Endothelial cell of umbilical vein (primary cell): Measurements from ENCODE around the gene CLEC4A. TPM values are rescaled to one million over a fixed set of nuclear protein-coding genes. Genes with fewer than 3 reads are reported as not detected.

Experiments
- BruUV-seq: library from RNA; stranded (reverse); fragments of 400-500 nt; replicated peaks from 2 replicates; lab custom pipeline; 2021; lab: Mats Ljungman, UMichigan
- CTCF ChIA-PET: fragments of 300-600, 350-600 bp; sonication (Branson Sonifier 250); formaldehyde crosslinking; loops from one replicate; lab custom pipeline; 2021; ENCODE audit warnings: antibody characterized with exemption, inconsistent platforms; lab: Charles Lee
- POLR2A ChIA-PET: fragments of 300-600, 350-600 bp; sonication (Branson Sonifier 250); formaldehyde crosslinking; loops from one replicate; lab custom pipeline; 2021; ENCODE audit warnings: antibody characterized with exemption, inconsistent platforms; lab: Charles Lee
- DNase-seq: peaks from one replicate; pipeline ENCODE4 v3.0.0-alpha.2; 2011; ENCODE audit warnings: low read depth, low spot score
- FAIRE-seq: peaks from 2 replicates; lab custom pipeline; 2011; peaks lifted over from hg19 to GRCh38; lab: Jason Lieb, UNC
- H2AFZ ChIP-seq: 2 replicates; pipeline ENCODE4 v1.6.0; 2012; ENCODE audit warnings: low read depth, low read length, control low read depth, inconsistent platforms
- H3K27ac ChIP-seq: 2 replicates; pipeline ENCODE4 v1.5.1; 2011; ENCODE audit warnings: low read depth, mild to moderate bottlenecking, control low read depth, low read length, moderate library complexity; ENCODE audit not compliant: insufficient read depth
- H3K27me3 ChIP-seq, 2 experiments: 2 replicates each; pipeline versions ENCODE4 v1.6.0 to v1.6.1; 2011; ENCODE audit warnings: low read length in 2 of 2, mixed read lengths in 1 of 2; ENCODE audit not compliant: control insufficient read depth in 2 of 2, insufficient read depth in 2 of 2
- H3K36me3 ChIP-seq, 2 experiments: 2 replicates in 1 of 2; 3 replicates in 1 of 2; pipeline ENCODE4 v1.5.1; 2011; ENCODE audit warnings: low read length in 2 of 2, mild to moderate bottlenecking in 1 of 2, moderate library complexity in 1 of 2; ENCODE audit not compliant: control insufficient read depth in 2 of 2, insufficient read depth in 2 of 2; ENCODE audit errors: extremely low read depth in 1 of 2
- H3K4me1 ChIP-seq: 3 replicates; pipeline ENCODE4 v1.5.1; 2011; ENCODE audit warnings: mild to moderate bottlenecking, low read length; ENCODE audit not compliant: control insufficient read depth, insufficient read depth; ENCODE audit errors: extremely low read depth
- H3K4me2 ChIP-seq: 2 replicates; pipeline ENCODE4 v1.6.1; 2011; ENCODE audit warnings: low read length, control low read depth, mixed read lengths; ENCODE audit not compliant: insufficient read depth
- H3K4me3 ChIP-seq, 3 experiments: fragments of 200-600 bp in 1 of 3; sonication (generic), shearing (Covaris generic) in 1 of 3; replicated peaks in 1 of 3; 2 replicates each; pipeline ENCODE4 v1.5.1; 2011 to 2016; ENCODE audit warnings: control low read depth in 3 of 3, low read length in 3 of 3, mild to moderate bottlenecking in 2 of 3, inconsistent platforms in 1 of 3, low read depth in 1 of 3, moderate library complexity in 1 of 3; ENCODE audit not compliant: insufficient read depth in 1 of 3
- H3K79me2 ChIP-seq: 2 replicates; pipeline ENCODE4 v1.6.0; 2012; ENCODE audit warnings: low read length, inconsistent platforms; ENCODE audit not compliant: control insufficient read depth, insufficient read depth
- H3K9ac ChIP-seq: replicated peaks from 2 replicates; pipeline ENCODE3; 2011; ENCODE audit warnings: low read length, control low read depth; ENCODE audit not compliant: insufficient read depth; ENCODE audit errors: extremely low read depth
- H3K9me1 ChIP-seq: replicated peaks from 3 replicates; pipeline ENCODE4 v1.6.0; 2011; ENCODE audit warnings: mild to moderate bottlenecking, low read length; ENCODE audit not compliant: control insufficient read depth, insufficient read depth; ENCODE audit errors: extremely low read depth
- H3K9me3 ChIP-seq: replicated peaks from 2 replicates; pipeline ENCODE4 v1.5.1; 2012; ENCODE audit warnings: low read length, inconsistent platforms; ENCODE audit not compliant: control insufficient read depth, insufficient read depth
- H4K20me1 ChIP-seq: replicated peaks from 2 replicates; pipeline ENCODE3; 2011; ENCODE audit warnings: mild to moderate bottlenecking, low read length; ENCODE audit not compliant: control insufficient read depth, insufficient read depth; ENCODE audit errors: extremely low read depth
- CTCF ChIP-seq, 2 donors: IDR thresholded peaks; 1 replicate in 1 of 2; 2 replicates in 1 of 2; pipeline ENCODE4 v1.5.1; 2011; ENCODE audit warnings: low read length in 2 of 2, mild to moderate bottlenecking in 2 of 2, moderate library complexity in 2 of 2, control low read depth in 1 of 2, inconsistent platforms in 1 of 2, low read depth in 1 of 2; ENCODE audit not compliant: insufficient read depth in 1 of 2; ENCODE audit errors: extremely low read depth in 1 of 2
- EZH2 ChIP-seq: IDR thresholded peaks from 2 replicates; pipeline ENCODE4 v1.6.1; 2012; ENCODE audit warnings: borderline replicate concordance, low read depth, mild to moderate bottlenecking, moderate library complexity, low read length, inconsistent platforms; ENCODE audit not compliant: severe bottlenecking
- FOS ChIP-seq: IDR thresholded peaks from 2 replicates; pipeline ENCODE4 v1.6.1; 2011; ENCODE audit warnings: mild to moderate bottlenecking, low read length, moderate library complexity, borderline replicate concordance; ENCODE audit not compliant: insufficient read depth
- GATA2 ChIP-seq: IDR thresholded peaks from 2 replicates; pipeline ENCODE4 v1.7.0; 2011; ENCODE audit warnings: low read depth, mild to moderate bottlenecking, moderate library complexity, mixed read lengths, low read length; ENCODE audit not compliant: insufficient read length, insufficient read depth
- JUN ChIP-seq: IDR thresholded peaks from 2 replicates; pipeline ENCODE4 v1.6.1; 2011; ENCODE audit warnings: borderline replicate concordance, low read depth; ENCODE audit not compliant: insufficient read length, insufficient read depth
- MAX ChIP-seq: IDR thresholded peaks from 2 replicates; pipeline ENCODE4 v1.6.1; 2011; ENCODE audit not compliant: insufficient read depth, insufficient read length
- MYC ChIP-seq: IDR thresholded peaks from one replicate; pipeline ENCODE4 v1.6.1; 2011; ENCODE audit warnings: mild to moderate bottlenecking, low read depth, low read length
- POLR2A ChIP-seq: IDR thresholded peaks from 2 replicates; pipeline ENCODE4 v1.6.1; 2012; ENCODE audit warnings: low read depth, mild to moderate bottlenecking, control low read depth, low read length
- POLR2AphosphoS5 ChIP-seq: IDR thresholded peaks from 2 replicates; pipeline ENCODE4 v1.6.1; 2012; ENCODE audit warnings: low read depth, mild to moderate bottlenecking, control low read depth, low read length, moderate library complexity; ENCODE audit not compliant: insufficient read depth
- dilution Hi-C: fragments of 300-500 bp; cut with MboI; formaldehyde crosslinking; loops from one replicate; pipeline ENCODE4 v1.15.0; 2019; ENCODE audit warnings: low sequenced_read_pairs; ENCODE audit not compliant: extremely low pct_ligation_motif_present
- intact Hi-C: fragments of 100-400 bp; cut with micrococcal nuclease; formaldehyde crosslinking; loops from one replicate; pipeline ENCODE4 v1.10.0; 2022
- polyA plus RNA-seq, 4 experiments: library from polyadenylated mRNA; depleted of rRNA in 3 of 4; stranded (reverse) in 3 of 4; unstranded in 1 of 4; fragments of >200 nt; gene quantifications; 2 replicates each; pipeline versions ENCODE4 v1.2.1 to v1.2.3, GENCODE V29; 2011 to 2012; ENCODE audit warnings: missing spikeins in 1 of 4
- total RNA-seq: library from RNA; stranded (reverse); gene quantifications from 2 replicates; pipeline ENCODE4 v1.2.3, GENCODE V29; 2021

Gene CLEC4A
- total and polyA plus RNA-seq, 2 donors (not counting 3 experiments of a cell fraction or from before 2014, with no cell fraction given), result 0.52 to 0.86 TPM

- H3K4me3 ChIP-seq, result no peak overlapping the region
- peaks cover 29% of the 10 kb centered on the region for H3K79me2 ChIP-seq
- H3K4me2 ChIP-seq, result no peak overlapping the region
- ChIA-PET CTCF (interaction anchor here (8.9 kb wide), 1 partner anchor 34 kb away, joined by 254 read pairs; no protein-coding TSS in a partner anchor), POLR2A (no interaction called here)
- H3K27me3 ChIP-seq, result no peaks in the 10 kb centered on the region
- BruUV-seq, result no TSS peak
- H3K9me3 ChIP-seq, result no peaks in the 10 kb centered on the region
- TF ChIP-seq JUN (no peak), CTCF (IDR thresholded peaks at IDR 0.05; ENCODE audit: extremely low read depth in 1 of 2, insufficient read depth in 1 of 2, low read depth in 1 of 2, low read length in 2 of 2) (no peak), FOS (no peak), GATA2 (no peak), POLR2AphosphoS5 (no peak), POLR2A (no peak), MAX (no peak), MYC (no peak), EZH2 (no peak)
- FAIRE-seq, result no peak
- dilution Hi-C loops (no loop called here), intact Hi-C loops (no loop called here)
- no peak overlapping the region for H2AFZ ChIP-seq
- no peaks in the 10 kb centered on the region for H3K9me1 ChIP-seq
- no peak overlapping the region for H3K9ac ChIP-seq
- H3K4me1 ChIP-seq, result peaks cover 22% of the 10 kb centered on the region
- no peaks in the 10 kb centered on the region for H3K36me3 ChIP-seq
- H3K27ac ChIP-seq, result no peak overlapping the region
- no peaks in the 10 kb centered on the region for H4K20me1 ChIP-seq
- no peak for DNase-seq
Observed at GRCh38 chr12:8080120-8080519, 43.3 kb upstream of the CLEC4A start.
